COLO668 (cell line): ENCODE results near the gene XCL1.

ENCODE experiments used
- DNase-seq: peaks from one replicate; lab custom pipeline; 2025; ENCODE audit not compliant: unreplicated experiment; lab: John Stamatoyannopoulos, UW

Gene XCL1

GRCh38 chr1:168603501-168604110 is 27.2 kb downstream of the XCL1 start:
- peak; percentile 84 for DNase-seq

DNA sequence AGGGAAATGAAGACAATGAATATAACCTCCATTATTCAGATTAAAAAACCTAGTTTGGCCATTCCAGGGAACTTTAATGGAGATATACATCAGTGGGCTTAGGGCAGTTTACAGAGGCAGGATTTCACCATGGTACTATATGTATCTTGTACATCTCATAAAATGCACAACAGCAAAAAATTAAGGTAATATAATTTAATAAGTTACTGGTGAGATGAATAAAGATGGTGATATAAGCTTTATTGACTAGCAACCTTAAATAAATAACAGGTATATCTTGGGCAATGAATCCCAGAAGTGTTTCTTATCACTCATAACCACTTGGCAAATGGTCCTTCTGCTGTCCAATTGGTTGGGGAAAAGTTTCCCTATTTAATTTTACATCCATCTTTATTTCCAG is 29.0 kb downstream of the XCL1 start:
- no peak for DNase-seq

DNA sequence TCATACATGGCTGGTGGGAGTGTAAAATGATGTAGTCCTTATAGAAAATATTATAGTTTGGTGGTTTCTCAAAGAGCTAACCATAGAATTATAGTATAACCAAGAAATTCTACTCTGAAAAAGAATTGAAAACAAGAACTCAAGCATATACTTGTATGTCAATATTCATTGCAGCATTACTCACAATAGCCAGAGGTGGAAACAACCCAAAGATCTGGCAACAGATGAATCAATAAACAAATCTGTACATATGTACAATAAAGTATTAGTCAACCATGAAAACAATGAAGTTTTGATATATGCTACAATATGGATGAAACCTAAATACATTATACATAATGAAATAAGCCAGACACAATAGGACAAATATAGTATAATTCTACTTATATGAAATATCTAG is 29.7 kb downstream of the XCL1 start:
- no peak for DNase-seq

- no peak for DNase-seq
Observed at GRCh38 chr1:168607872-168608428, 31.5 kb downstream of the XCL1 start.

DNA sequence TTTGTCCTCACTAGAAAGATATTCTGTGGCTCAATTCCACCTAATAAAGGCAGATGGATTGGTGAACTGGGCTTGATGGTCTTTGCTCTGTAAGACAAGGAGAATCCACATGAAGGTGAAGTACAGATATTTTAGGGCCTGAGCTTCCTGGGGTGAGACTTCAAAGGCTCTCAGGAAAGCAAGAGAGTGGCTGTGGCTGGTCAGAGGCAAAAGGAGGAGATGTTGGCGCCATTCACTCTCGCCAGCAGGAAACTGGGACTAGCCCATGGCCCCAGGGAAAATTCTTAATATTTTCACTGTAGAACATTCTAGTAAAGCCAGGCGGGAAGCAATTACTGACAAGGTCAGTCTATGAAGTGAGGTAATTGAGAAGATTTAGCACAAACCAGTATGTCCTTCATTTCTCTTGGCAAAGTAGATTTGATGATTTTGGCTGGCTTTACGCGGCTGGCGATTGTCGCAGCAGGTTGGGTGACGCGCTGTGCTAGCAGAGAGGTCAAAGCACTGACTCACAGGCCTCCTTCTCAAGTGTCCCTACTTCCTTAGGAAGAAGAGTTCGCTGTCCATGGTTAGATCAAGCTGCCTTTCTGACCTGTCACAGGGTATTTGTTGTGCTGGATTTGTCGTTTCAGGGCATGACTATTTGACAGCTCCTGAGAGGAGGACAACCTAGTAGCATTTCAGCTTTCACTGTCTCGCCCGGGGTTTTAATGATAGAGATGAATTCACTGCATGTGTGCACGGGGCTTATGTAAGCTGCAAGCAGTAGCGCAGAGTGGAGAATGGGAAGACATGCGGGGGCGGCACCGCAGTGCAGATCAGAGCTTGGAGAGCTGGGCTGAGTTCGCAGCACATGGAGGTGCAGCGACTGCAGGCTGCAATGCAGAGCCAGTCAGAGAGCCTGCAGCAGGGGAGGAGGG is 32.7 kb downstream of the XCL1 start:
- no peak for DNase-seq

DNA sequence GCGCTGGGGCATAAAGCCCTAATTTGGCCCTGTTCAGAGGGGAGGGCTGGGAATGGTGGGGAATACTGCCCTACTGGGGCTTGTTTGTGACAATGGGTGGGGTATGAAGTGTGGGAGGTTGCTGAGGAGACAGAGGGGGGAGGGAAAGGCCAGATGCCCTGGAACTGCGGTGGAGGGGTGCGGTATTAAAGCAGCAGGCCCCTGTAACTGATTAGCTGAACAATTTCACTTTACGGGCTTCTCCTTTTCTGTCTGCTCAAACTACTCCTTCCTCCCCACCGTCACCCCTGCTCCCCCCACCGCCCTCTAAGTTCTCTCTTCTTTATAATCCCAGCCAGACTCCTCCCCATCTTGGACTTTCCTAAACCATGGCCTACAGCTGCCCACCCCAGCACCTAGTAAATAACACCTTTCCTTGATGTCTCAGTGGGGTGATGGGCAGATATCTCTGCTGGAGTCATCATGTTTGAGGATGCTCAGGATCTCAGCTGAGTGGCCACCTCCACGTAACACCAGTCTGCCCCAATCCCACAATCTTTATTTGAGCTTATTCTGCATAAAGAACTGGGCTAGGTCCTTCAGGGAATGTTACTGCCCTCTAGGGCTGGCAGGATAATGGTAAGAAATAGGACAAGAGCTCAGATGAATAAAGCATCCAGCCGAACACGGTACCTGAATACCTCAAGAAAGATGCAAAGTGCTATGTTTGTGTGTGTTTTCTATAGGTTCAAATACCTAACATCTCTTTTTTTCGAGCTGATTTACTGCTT is 33.5 kb downstream of the XCL1 start:
- no peak for DNase-seq

GRCh38 chr1:168613038-168613451 is 36.6 kb downstream of the XCL1 start:
- DNase-seq: no peak

GRCh38 chr1:168613691-168614231 is 37.4 kb downstream of the XCL1 start:
- DNase-seq: peak; percentile 63

GRCh38 chr1:168614235-168614634 is 37.8 kb downstream of the XCL1 start:
- DNase-seq: no peak

DNA sequence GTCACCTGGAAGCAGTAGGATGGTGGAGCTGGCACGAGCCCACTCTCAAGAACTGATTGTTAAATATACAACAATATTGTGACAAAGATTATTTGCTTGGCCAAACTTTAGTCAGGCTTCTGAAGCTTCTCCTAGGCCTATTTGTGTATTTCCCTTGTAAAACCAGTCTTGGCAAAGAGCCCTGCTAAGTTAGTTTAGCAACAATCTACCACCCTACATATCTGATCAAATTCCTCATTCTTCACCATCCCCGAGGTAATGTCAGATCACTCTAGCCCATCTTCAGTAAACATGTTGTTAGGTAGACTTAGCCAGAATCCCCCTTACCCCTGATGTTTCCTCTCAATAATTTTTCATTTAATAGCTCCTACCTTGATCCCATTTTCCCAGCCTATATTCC is 39.6 kb downstream of the XCL1 start:
- DNase-seq: no peak

- no peak for DNase-seq
Observed at GRCh38 chr1:168617974-168618750, 41.8 kb downstream of the XCL1 start.

- no peak for DNase-seq
Observed at GRCh38 chr1:168618886-168619285, 42.5 kb downstream of the XCL1 start.

DNA sequence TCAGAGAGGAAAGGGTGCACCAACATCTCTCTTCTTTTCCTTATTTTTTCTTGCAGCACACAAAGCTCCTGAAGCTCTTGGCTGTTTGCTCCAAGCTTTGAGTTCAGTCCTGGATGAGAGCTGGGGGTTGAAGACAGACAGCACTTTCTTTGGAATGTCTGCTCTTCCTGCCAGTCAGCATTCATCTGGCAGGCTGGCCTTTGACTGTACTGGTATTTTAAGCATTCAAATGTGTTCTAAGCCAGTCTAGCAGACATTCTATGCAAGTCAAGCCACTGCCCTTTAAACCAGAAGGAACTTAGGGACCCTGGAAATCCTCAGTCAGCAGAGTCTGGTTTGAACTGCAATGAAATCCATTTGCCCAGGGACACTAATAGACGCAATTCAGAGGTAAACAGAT is 45.0 kb downstream of the XCL1 start:
- no peak for DNase-seq

DNA sequence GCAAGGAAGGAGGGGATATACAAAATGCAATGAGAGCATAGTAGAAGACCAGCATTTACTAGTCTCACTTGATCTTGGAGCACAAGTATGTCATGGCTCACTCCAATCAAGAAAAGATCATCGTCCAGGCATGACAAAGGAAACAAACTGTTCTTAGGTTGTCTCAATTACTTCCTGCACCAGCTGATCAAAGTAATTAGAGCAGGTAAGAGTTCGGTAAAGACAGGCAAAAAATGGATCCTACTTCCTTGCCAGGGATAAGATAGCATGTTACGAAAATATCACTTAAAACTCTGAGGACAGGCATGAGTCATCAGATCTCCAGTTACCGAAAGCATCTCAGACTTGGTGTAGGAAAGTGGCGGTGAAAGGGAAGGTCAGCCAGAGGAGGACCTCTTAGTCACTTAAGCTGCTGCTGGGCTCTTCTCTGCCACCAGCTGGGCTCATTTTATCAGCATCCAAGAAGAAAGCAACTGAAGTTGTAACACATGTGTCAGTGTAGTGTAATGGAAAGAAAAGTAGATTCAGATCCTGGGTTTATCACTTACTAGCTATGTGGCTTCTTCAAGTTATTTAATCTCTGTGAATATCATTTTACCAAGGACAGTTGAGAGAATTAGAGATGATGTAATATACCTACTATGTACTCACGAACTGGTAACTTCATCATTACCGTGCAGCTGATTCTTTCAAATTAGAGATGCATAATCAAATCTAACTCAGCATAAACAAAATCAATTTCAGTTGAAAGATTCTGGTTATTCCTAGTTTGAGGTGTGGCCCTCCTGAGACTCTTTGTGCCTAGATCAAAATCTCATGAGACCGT is 46.8 kb downstream of the XCL1 start:
- no peak for DNase-seq

DNA sequence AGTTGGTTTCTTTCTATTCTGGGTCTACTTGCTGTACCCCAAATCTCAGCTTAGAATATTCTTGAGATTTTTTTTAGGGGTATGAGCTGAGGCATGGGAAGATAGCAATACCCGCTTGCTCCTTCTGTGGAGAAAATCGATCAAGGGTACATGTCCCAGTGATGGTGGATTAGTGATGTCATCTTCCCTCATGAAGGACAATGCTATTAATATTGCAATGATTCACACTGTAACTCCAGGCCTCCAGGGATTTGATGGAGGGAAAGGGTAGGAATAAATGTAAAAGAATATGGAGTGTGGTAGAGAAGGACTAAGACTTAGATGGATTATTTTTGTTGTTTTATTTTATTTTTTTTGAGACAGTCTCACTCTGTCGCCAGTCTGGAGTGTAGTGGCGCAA is 47.4 kb downstream of the XCL1 start:
- DNase-seq: no peak

DNA sequence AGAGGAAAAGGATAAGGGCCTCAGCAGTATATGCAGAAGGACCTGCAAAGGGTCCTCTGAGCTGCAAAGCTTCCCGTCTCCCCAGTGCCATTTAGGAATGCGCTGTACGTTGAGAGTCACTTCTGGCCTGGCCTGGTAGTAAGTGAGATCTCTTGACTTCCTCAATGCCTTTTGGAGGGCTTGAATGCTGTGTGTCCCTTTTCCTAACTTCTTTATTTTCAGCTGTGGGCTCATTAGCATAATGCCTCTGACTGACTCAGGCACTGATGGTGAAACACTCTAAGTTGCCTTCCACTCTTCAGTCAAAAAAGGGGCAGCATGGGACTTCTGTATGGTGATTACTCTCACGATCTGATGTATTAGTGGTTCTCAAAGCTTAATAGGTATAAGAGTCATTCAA is 49.9 kb downstream of the XCL1 start:
- DNase-seq: no peak

GRCh38 chr1:168627370-168627769 is 51.0 kb downstream of the XCL1 start:
- DNase-seq: no peak

DNA sequence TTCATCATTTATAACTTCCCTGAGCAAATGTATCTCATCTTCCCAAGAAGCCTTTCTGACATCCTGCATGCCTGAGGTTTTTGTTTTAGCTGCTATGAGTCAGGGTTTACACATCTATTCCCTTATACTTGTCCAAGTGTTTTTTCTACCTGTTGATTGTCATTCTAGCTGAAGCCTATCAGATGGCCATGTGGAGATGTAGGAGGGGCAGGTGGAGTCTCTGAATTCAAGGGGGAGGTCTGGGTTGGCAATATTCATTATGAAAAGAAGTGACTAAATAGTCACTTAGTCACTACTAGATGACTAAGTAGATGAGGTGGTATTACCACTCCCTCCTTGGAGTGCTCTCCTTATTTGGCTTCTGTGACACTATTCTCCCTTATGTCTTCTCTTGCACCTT is 52.4 kb downstream of the XCL1 start:
- DNase-seq: no peak

DNA sequence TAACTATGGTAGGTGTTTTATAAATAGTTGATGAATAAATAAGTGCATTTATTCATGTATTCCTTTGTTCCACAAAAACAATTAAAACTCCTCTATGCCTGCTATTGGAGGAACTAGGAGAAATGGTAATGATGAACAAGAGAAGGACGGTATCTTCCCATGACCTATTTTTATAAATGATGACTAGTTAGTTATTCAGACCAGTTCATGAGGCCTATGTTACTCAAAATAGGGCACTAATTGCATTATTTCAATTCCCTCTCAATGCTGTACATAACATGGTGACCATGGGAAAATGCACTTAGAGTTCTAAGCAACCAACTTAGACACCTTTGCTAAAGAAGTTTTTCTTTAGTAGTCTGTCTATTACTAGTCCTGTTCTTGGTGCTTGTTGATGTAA is 53.1 kb downstream of the XCL1 start:
- no peak for DNase-seq
